Renal cortex interstitium (tissue), 11 donors: ENCODE results near the gene PARD6A. TPM values are rescaled to one million over a fixed set of nuclear protein-coding genes. Genes with fewer than 3 reads are reported as not detected.
A peak's percentile ranks its signal among the peaks of the same experiment; 100 is the strongest.

Experiments
- DNase-seq, 11 donors: peaks; one replicate each; pipeline ENCODE4 v3.0.0-alpha.2; 2013; ENCODE audit warnings: low read depth in 9 of 11, low spot score in 4 of 11; ENCODE audit errors: extremely low read depth in 1 of 11
- polyA plus RNA-seq, 3 donors: library from polyadenylated mRNA; unstranded; fragments of 120-200 nt; gene quantifications; one replicate each; pipeline ENCODE4 v1.2.1, GENCODE V29; 2013; ENCODE audit not compliant: insufficient read length in 3 of 3

Gene PARD6A
- polyA plus RNA-seq, 3 donors, result 2.7 to 4.6 (median 3.4) TPM

DNA sequence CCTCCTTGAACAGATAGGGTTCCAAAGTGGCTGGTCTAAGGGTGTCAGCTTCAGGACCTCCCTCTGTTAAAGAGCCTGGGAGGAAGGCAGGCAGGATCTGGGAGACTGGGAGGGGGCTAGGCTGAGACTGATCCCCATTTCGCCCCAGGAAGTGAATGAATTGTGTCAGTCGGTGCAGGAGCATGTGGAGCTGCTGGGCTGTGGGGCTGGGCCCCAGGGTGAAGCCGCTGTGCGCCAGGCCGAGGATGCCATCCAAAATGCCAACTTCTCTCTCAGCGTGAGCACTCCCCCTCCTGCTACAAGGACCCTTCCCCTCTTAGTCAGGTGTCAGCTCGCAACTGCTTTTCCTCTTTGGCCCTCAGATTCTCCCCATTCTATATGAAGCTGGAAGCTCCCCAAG lies 9.7 kb upstream of the PARD6A start:
- no peak for DNase-seq

DNA sequence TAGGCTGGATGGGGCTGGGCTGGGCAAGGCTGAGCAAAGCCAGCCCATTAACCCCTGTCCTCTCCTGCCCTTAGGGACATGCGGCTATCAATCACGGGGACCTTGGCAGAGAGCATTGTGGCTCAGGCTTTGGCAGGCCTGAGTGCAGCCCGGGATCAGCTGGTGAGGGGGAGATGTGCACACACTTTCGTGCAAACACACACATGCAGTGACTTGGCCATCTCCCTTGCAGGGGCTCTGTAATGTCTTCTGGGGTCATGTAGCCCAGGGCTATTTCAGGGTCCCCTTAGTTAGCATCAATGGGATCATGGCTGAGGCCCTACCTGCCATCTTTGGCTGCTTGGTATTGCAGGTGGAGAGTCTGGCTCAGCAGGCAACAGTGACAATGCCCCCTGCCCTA lies 8.9 kb upstream of the PARD6A start:
- no peak for DNase-seq

GRCh38 chr16:67652578-67653127 lies 8.1 kb upstream of the PARD6A start:
- DNase-seq, result no peak

GRCh38 chr16:67653128-67653788 lies 7.5 kb upstream of the PARD6A start:
- DNase-seq, result no peak

GRCh38 chr16:67653789-67654402 lies 6.9 kb upstream of the PARD6A start:
- DNase-seq, result no peak

- no peak for DNase-seq
Measured at GRCh38 chr16:67654403-67654911, 6.3 kb upstream of the PARD6A start.

- DNase-seq, result no peak
Measured at GRCh38 chr16:67655363-67655762, 5.4 kb upstream of the PARD6A start.

DNA sequence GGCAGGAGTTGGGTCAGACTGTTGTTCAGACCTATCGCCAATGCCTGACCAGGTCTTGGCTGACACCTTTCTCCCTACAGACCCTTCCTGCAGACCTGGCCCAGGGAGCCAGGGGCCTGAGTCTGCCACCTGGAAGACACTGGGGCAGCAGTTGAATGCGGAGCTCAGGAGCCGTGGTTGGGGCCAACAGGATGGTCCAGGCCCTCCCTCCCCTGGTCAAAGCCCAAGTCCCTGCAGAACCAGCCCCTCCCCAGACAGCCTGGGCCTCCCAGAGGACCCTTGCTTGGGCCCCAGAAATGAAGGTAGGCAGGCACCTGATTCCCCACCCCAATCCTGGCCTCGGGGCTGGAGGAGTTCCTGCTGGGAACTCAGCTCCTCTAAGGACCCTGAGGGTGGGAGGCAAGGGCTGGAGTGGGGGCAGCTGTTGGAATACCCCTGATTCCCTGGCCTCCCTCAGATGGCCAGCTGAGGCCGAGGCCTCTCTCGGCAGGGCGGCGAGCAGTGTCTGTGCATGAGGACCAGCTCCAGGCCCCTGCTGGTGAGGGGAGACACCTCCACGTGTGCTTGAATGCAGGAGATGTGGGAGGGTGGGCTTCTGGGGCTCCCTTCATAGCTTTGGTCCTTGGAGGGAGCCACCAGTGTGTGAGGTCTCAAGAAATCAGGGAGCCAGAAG lies 4.3 kb upstream of the PARD6A start:
- DNase-seq, result no peak

- no peak for DNase-seq
Measured at GRCh38 chr16:67657017-67657608, 3.6 kb upstream of the PARD6A start.

DNA sequence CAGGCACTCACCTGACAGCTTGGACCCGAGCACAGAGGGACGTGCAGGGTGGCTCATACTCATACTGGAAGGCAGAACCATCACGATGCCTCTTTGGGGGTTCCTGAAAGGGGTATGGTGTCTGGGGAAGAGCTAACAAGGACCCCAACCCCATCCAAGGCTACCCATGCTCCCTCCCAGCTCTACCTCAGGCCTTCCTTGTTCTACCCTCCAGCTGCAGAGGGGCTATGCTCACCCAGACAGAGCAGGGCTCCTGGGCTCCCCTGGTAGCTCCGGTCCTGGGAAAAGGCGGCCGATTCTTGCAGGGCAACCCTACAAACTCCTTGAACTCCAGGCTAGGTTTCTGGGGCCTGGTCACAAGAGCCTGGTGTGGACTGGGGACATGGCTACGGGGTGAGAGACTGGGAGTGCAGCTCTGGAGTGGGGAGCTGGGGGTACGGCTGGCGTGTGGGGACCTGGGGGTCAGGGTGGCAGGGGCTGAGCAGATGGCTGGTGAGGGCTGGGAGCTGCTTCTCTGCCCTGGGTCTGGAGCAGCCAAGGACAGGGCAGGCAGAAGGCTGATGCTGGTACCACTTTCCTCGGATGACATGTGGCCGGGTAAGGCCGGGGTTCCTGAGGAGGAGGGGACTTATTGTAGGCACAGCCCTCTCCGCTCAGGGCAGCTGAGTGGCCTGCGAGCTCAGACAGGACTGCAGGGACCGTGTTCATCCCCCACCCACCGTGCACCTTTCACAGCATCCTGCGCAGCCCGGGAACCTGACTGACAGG lies 2.8 kb upstream of the PARD6A start:
- DNase-seq, result no peak

- no peak for DNase-seq
Measured at GRCh38 chr16:67658849-67659674, 1.7 kb upstream of the PARD6A start.

DNA sequence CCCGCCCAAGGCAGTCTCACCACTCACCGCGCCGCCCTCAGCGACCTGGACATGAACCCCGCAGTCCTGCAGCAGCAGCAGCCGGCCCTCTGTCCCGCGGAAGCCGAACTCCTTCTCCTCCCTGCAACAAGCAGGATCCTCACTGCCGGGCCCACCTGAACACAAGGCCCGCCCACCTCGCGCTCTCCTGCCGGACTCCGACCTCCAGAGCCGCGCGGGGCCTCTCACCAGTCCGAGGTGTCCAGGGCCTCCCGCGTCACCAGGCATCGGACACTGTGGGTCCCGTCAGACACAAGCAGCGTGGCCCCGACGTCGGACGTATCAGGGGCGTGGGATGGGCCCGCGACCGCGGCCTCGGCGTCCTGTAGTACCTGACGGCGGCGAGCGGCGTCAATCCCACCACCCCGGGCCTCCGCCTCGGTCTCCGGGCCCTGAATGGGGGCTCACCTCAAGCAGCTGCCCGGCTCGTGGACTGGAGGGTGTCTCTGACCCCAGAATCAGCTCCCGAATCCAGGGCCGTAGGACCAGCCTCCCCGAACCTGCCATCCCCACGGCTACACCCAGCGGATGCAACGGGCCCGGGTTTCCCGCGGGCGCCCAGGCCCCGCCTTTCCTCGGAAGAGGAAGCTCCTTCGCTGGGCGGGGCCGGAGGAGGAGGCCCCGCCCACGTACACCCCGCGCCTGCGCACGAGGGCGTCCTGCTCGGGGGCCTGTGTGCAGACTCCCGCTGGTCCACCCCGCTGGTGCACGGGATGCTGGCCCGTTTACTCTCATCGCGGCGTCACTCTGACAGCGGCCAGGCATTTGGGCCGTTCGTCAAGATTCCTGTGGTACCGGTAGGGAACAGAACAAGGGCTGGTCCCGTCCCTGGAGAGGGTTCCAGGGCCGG lies 841 bp upstream of the PARD6A start, which contains the start of gene ACD:
TSS of gene ACD (minus strand) at position 586 of the 889 bp plus-strand sequence. CDS start at position 546, 40 bp downstream.
- DNase-seq, result peak; percentile 76 to 91 (median 87)

DNA sequence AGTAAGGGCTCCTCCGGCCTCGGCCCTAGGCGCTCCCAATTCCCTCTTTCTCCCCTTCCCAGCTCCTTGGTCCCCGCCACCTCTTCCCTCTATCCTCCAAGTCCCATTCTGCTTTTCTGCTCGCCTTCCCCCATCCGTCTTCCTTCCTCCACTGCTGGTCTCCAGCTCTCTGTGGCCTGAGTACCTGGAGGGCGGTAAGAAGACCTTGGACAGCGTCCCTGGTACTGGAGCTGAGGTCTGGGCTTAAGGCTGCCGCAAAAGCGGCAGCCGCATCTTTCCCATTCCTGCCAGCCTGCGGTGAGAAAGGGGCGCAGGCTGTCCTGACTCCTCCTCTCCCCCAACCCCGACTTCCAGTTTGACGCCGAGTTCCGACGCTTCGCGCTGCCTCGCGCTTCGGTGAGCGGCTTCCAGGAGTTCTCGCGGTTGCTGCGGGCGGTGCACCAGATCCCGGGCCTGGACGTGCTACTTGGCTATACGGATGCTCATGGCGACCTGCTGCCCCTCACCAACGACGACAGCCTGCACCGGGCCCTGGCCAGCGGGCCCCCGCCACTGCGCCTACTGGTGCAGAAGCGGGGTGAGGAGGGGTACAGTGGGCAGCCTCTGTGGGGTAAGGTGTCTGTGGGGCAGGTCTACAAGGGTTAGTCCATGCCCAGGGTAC lies 471 bp downstream of the PARD6A start:
- DNase-seq, result peak in 4 of 11 donors; percentile 55 to 65 (median 60)

GRCh38 chr16:67661886-67662652 lies 1.3 kb downstream of the PARD6A start:
- no peak for DNase-seq

GRCh38 chr16:67662653-67663010 lies 1.9 kb downstream of the PARD6A start:
- DNase-seq, result no peak
